ENCODE data around the gene UACA.
A peak's percentile ranks its signal among the peaks of the same experiment; 100 is the strongest.
"Not testable (repeated sequence)": the region's sequence is repeated elsewhere in the genome, so short reads cannot be mapped to it uniquely, and the experiment has no call there.

Gene UACA

DNA sequence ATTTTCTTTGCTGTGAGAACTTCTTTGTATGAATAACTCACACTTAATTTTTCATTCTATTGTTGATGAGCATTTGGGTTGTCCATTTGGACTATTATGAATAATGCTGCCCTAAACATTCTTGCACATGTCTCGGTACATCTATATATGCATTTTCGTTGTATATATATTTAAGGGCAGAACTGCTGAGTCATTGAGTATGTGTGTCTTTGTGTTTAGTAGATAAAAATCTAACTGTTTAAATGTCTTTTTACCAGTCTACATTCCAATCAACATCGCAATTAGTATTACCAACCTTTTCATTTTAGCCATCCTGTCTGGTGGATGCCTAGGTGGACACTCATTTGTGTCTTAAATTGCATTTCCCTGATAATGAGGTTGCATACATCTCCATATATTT is 144.4 kb downstream of the UACA start:
- no peak for DNase-seq

DNA sequence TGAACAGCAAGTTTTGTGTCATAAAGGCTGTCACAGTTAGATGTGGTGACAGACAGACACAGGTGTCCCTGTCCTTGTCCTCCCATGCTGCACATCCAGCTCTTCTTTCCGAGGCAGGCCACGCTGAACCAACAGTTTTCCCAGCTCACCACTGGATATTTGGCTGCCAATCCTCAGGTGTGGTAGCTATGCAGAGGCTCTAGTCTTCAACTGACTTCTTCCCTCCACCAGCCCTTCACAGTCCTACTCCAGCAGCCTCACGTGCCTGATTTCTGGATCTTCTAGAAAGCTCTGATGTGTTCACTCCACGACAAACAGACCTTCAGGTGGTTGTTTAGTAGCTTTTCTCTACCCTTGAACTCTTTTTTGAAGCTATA is 145.5 kb downstream of the UACA start:
- no peak for DNase-seq

DNA sequence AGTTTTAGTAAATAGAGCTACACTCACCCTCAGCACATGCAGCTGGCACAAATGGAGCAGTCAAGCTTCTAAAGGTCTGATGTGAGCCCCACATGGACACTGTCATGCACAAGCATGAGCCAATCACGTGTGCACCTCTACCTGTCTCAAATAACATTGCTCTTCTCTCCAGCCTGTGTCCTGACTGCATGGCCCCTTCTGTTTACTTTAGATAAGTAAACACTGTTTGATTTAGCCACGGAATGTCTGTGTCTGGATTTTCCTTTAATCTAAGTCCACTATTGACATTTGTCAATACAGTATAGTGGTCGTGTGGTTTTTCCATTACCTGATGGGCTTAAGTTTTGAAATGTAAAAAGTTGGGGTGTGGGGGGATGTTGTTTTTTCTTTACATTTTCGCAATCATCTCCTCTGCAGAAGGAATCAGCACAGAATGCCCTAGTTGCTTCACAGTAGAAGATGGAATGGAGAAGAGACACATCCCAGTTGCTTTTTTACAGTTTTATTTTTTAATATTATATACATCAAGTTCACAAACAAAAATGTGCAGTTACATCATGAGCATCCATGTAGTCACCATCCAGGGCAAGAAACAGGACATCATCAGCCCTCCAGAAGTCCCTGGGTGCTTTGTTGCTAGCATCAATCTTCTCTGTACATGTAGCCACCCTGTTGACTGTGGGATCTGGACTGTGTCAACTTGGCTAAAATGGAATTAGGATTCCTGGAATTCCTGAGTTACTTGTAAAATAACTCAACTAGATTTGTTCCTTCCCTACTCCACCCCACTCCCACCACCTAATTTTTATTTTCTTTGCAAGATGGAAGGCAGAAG is 146.1 kb downstream of the UACA start:
- DNase-seq: no peak

DNA sequence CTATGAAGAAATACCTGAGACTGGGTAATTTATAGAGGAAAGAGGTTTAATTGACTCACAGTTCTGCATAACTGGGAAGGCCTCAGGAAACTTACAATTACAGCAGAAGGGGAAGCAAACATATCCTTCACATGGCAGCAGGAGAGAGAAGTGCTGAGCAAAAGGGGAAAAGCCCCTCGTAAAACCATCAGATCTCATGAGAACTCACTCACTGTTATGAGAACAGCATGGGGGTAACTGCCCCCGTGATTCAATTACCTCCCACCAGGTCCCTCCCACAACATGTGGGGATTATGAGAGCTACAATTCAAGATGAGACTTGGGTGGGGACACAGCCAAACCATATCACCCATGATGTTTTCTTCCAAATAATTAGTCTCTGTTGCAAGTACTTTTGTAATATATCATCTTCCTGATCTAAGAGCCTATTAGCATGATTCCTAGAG is 147.0 kb downstream of the UACA start:
- DNase-seq: not testable (repeated sequence)

DNA sequence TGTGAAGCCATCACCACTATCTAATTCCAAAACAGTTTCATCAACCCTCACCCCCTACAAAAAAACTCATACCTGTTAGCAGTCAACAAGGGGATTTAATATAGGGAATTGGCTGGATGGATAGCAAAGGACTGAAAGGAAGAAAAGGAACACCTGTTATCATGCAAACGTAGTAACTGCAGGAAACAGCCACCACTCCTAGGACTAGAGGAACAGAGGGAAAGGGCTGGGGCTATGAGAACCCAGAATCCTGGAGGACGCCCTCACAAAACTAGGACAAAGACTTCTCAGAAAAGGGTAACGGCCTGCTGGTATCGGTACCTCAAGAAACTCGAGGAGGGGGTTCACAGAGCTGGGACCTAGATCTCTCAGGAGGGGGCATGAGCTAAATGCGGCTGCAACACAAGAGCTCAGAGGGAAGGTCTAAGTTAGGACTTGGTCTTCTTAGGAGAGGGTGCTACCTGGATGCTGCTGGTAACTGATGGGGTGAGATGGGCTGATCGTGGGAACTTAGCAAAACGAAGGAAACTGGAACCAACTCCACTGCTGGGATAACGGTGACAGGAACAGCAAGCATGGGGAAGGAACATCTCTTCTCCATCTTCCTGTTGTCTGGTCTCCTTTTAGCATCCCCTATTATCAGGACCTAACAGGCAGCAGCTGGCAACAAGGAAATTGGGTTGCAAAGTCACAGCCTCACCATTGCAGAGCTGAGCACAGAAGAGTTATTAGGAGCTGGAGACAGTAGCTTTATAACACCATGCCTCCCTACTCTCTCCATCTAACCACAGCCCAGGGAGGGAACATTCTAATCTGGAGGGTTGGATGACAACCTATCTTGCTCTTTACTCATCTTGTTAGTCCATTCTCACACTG is 147.7 kb downstream of the UACA start:
- DNase-seq: no peak

DNA sequence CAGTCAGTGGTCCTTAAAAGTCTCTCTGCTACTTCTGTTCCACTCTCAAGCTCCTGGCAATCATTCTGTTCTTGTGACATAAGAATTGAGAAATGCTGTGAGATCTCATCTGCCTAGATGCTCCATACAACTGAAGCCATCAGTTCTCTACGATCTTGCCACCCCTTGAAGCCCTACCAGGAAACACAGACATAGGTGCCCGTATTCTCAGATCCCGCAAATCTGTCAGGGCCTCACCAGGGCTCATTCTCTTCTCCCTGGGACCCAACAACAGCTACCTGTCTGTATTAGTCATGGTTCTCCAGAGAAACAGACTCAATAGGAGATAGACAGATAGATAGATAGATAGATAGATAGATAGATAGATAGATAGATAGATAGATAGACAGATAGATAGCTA is 149.1 kb downstream of the UACA start:
- no peak for DNase-seq

DNA sequence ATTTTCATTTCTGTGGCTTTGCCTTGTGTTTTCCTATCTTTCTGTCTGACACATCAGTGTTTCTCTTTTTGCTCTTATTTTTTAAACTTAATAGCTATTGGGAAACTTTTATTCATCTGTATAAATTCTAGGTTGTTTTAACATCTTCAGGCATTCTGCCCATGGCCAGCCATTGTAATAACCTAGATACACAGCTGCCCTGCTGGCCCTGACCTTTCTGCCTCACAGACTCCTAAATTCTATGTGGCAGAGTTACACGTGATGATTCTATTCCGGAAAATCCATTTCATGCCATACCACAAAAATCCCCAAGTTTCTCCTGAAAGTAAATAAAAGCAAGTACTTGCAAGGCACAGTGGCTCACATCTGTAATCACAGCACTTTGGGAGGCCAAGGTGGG is 150.1 kb downstream of the UACA start:
- peak; percentile 21 for DNase-seq

DNA sequence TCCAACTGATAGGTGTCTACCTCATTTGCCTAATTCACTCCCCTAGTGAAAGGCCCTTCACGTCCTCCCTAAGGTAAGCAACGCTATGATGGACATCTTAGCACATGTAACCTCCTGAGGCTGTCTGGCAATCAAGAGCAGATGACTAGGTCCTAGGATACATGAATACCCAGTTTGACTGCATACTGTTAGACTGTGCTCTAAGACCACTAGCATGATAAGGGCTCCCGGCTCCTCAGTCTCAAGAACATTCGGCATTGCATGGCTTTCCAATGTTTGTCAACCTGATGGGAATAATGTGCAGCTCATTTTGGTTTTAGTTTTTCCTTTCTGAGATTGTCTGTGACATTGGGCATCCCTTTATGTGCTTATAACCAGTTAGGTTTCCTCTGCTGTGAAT is 152.1 kb downstream of the UACA start:
- DNase-seq: no peak

DNA sequence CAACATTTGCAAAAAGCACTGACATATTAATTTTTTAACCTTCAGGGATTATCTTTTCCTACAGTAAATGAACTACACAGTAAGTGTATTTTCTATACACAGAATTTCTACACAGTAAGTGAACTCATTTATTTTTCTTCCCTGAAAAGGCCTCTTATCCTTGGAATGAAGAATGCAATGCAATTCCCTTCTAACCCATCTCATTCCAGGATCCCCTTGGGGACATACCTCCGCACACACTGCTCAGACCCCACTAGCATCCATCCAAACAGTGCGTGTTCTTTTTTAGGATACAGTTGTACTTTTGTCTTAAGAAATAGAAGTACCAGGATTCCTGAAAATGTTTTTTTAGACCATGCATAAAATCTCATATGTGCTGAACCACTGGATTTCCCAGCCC is 152.8 kb downstream of the UACA start:
- DNase-seq: peak; percentile 22

DNA sequence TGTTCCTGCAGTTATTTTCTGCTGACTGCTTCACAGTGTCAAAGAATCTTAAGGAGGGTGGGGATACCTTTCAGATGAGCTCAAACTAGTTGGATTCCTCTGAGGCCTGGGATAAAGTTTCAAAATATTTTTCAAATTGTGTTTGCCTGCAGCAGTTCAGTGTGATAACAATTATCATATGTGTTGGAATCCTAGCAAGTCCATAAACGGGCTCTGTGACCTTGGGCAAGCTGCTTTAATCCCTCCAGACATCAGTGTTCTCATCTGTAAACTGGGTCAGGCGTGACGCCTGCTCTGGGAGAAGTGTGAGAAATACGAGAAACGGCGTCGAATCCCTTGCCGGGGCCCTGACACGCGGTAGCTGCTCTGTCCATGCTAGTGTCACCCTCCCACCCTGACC is 153.5 kb downstream of the UACA start:
- peak; percentile 33 for DNase-seq

DNA sequence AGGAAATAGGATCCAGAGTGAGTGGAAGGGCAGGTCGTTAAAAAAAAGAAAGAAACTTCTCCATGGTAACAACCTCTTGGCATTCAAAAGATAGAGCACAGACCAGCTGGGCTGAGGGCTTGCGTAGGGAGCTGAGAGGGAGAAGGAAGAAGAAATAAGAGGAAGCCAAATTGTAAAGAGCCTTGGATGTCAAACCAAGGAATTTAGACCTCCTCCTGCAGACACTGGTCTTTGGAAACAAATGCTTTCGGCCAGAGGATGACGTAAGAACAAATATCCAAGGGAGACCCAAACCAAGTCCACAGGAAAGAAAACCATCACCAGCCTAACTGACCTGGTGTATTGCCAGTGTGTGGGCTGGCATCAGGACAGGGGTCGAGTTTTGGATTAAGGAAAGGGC is 155.2 kb downstream of the UACA start:
- DNase-seq: peak; percentile 80

DNA sequence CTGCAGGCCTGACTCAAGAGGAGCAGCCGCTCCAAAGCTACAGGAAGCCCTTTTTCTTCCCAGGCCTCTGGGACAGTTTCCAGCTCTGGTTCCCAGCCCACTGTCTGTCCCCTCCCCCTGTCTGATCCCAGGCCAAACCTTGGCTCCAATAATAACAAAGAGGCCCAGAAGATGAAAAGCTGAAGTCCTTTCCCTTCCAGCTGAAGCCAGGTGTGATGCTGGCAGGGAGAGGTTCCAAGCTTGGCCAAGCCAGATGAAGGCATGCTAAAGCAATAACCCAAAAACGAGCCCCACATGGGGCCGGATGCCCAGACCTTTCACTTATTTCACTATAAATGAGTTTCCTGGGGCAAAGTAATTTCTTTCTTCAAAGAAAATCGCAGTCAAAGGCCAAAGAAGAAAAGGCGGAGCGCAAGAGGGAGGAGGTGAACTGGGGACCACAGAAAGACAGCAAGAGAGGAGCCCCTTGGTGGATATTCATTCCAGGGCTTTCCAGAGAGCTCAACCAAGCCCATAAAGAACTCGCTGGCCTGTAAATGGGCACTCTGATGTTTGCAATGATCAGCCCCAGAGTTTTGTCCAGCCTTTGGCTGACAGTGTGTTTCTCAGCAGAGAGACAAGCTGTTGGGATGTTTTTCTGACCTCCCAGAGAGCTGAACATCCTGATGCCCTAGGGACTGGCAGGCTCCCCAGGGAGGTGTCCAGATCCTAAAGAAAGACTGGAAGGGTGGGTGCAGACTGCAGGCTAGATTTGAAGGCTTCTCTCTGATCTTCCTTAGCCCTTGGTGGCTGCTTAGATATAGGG is 157.6 kb downstream of the UACA start:
- peak; percentile 95 for DNase-seq

DNA sequence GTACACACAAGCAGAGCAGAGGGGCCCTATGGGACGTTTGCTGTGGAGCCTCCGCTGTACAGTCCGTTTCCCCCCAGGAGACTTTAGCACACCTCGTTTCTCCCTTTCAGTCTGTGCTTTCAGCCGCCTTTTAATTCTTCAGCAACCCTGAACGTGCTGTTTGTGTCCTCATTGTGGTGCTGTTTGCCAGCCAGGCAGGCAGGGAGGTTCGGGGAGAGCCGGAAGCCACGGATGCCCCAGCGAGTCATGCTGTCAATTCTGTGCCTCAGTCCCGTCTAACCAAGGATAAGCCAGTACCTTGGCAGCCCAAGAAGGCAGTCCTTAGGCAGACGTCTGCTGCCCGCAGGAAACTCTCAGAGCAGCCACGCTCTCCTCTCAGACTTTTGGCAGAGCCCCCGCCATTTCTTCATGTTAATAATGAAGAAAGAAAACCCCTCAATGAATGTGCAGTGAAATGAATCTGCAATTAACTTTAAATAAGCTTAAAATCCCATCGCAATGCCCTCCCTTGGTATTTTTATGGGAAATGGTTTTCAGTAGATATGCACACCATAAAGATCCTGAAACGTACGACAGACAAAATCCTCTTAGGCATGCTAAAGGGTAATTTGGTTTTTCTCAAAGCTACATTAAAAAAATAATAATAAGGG is 158.6 kb downstream of the UACA start:
- DNase-seq: peak; percentile 59
